Gastroesophageal sphincter (tissue), 4 donors: ENCODE measurements around the gene TUBGCP6. TPM values are rescaled to one million over a fixed set of nuclear protein-coding genes. Genes with fewer than 3 reads are reported as not detected.

Experiments used
- ATAC-seq: fragments of 150-250 bp; one replicate; pipeline ENCODE4 v1.9.1; 2016; ENCODE audit warnings: mild to moderate bottlenecking, moderate library complexity
- H3K27ac ChIP-seq, 4 donors: fragments of 200-600 bp; sonication (generic) in 3 of 4; 1 replicate in 3 of 4; 2 replicates in 1 of 4; pipeline ENCODE4 v1.5.1; 2016 to 2019
- H3K27me3 ChIP-seq: fragments of 200-600 bp; sonication (generic); one replicate; pipeline ENCODE4 v1.5.1; 2019
- H3K36me3 ChIP-seq, 2 donors: fragments of 200-600 bp; sonication (generic); one replicate each; pipeline ENCODE4 v1.5.1; 2019; ENCODE audit warnings: control low read depth in 1 of 2
- H3K4me1 ChIP-seq, 3 donors: fragments of 200-600 bp; sonication (generic); 1 replicate in 2 of 3; 2 replicates in 1 of 3; pipeline ENCODE4 v1.5.1; 2016 to 2019; ENCODE audit warnings: control low read depth in 2 of 3
- H3K4me3 ChIP-seq, 2 donors: fragments of 200-600 bp; sonication (generic); one replicate each; pipeline ENCODE4 v1.5.1; 2019; ENCODE audit warnings: mild to moderate bottlenecking in 1 of 2, moderate library complexity in 1 of 2
- H3K9me3 ChIP-seq, 3 donors: fragments of 200-600 bp; sonication (generic); one replicate each; pipeline ENCODE4 v1.5.1; 2017 to 2019; ENCODE audit warnings: control low read depth in 2 of 3
- CTCF ChIP-seq, 4 experiments: fragments of 200-600 bp in 2 of 4; fragments of 450-650 bp in 2 of 4; sonication (generic) in 1 of 4; IDR thresholded peaks; one replicate each; pipeline ENCODE4 v1.5.1; 2017 to 2019; ENCODE audit warnings: antibody characterized with exemption in 4 of 4, mild to moderate bottlenecking in 2 of 4, moderate library complexity in 2 of 4
- EP300 ChIP-seq: sonication (generic); formaldehyde crosslinking; IDR thresholded peaks from one replicate; pipeline ENCODE4 v1.6.1; 2017; ENCODE audit warnings: antibody characterized with exemption, mild to moderate bottlenecking
- POLR2A ChIP-seq, 2 donors: fragments of 450-650 bp; IDR thresholded peaks; one replicate each; pipeline ENCODE4 v1.6.1; 2017; ENCODE audit warnings: antibody characterized with exemption in 2 of 2, mild to moderate bottlenecking in 2 of 2, moderate library complexity in 1 of 2
- POLR2AphosphoS5 ChIP-seq: sonication (generic); formaldehyde crosslinking; IDR thresholded peaks from one replicate; pipeline ENCODE4 v1.6.1; 2017; ENCODE audit warnings: antibody characterized with exemption
- WGBS, 2 donors: methylation state at CpG; one replicate each; pipeline ENCODE4 v1.1.5; 2018; ENCODE audit warnings: low coverage in 1 of 2; 5-methylcytosine and 5-hydroxymethylcytosine counted together
- total RNA-seq, 4 donors: library from RNA; depleted of rRNA; stranded (reverse); fragments of >200 nt; gene quantifications; one replicate each; pipeline ENCODE4 v1.1.0, GENCODE V29; 2016

The TUBGCP6 gene
- total RNA-seq, 4 donors from 2014 or later = 26.1 to 48.3 (median 37.4) TPM

- ATAC-seq = no peak
- Histone ChIP-seq H3K4me1 (peaks cover 0 to 61% (median 18%) of the 10 kb centered on the region in 3 donors), H3K27me3 (peaks cover 51% of the 10 kb centered on the region), H3K9me3 (no peaks in the 10 kb centered on the region), H3K36me3 (no peaks in the 10 kb centered on the region), H3K27ac (no peak overlapping the region), H3K4me3 (no peak overlapping the region)
- no CpG with 5 or more reads among the region's 9 CpGs for WGBS, 2 donors
- TF ChIP-seq EP300 (no peak), POLR2AphosphoS5 (no peak), CTCF (IDR thresholded peaks at IDR 0.05) (no peak), POLR2A (IDR thresholded peaks at IDR 0.05) (no peak)
These were observed 18.3 kb upstream of the TUBGCP6 start for GRCh38 chr22:50262973-50263617.

- Histone ChIP-seq H3K27me3 (peaks cover 57% of the 10 kb centered on the region), H3K36me3 (peaks cover 0 to 4% of the 10 kb centered on the region in 2 donors), H3K4me3 (no peak overlapping the region), H3K9me3 (no peaks in the 10 kb centered on the region), H3K4me1 (peaks cover 0 to 55% (median 12%) of the 10 kb centered on the region in 3 donors), H3K27ac (peak overlapping the region in 1 of 4 donors; percentile 75)
- TF ChIP-seq EP300 (no peak), POLR2AphosphoS5 (no peak), POLR2A (IDR thresholded peaks at IDR 0.05) (no peak), CTCF (IDR thresholded peaks at IDR 0.05) (no peak)
- no CpG with 5 or more reads among the region's 7 CpGs for WGBS, 2 donors
- no peak for ATAC-seq
These were observed 17.7 kb upstream of the TUBGCP6 start for GRCh38 chr22:50262460-50262911.

- TF ChIP-seq EP300 (no peak), POLR2AphosphoS5 (no peak), CTCF (IDR thresholded peaks at IDR 0.05) (no peak), POLR2A (IDR thresholded peaks at IDR 0.05) (no peak)
- peaks cover 0 to 49% (median 6%) of the 10 kb centered on the region in 3 donors for H3K4me1 ChIP-seq
- ATAC-seq = peak; percentile 52
- peak within 1 kb of the TSS; percentile 15 to 60 for H3K4me3 ChIP-seq
- 0 to 25% methylated on average over 1 to 9 of the region's 61 CpGs for WGBS, 2 donors
- peaks cover 57% of the 10 kb centered on the region for H3K27me3 ChIP-seq
- H3K36me3 ChIP-seq = peaks cover 0 to 5% of the 10 kb centered on the region in 2 donors
- peak within 1 kb of the TSS in 3 of 4 donors; percentile 70 to 78 (median 75) for H3K27ac ChIP-seq
- no peaks in the 10 kb centered on the region for H3K9me3 ChIP-seq
These were observed 17.0 kb upstream of the TUBGCP6 start, which contains the start of gene MAPK12 for GRCh38 chr22:50261615-50262459. MAPK12 (minus strand) TSS chr22:50261683; CDS start chr22:50261509, 174 bp downstream.

GRCh38 chr22:50260801-50261614, 16.2 kb upstream of the TUBGCP6 start:
- no CpG with 5 or more reads among the region's 92 CpGs for WGBS, 2 donors
- H3K27me3 ChIP-seq = peaks cover 57% of the 10 kb centered on the region
- H3K4me3 ChIP-seq = peak overlapping the region; percentile 15 to 60
- peak overlapping the region in 3 of 4 donors; percentile 70 to 78 (median 75) for H3K27ac ChIP-seq
- no peaks in the 10 kb centered on the region for H3K9me3 ChIP-seq
- TF ChIP-seq POLR2A (IDR thresholded peaks at IDR 0.05) = peak in 1 of 2 donors; percentile 23
- no peak for TF ChIP-seq CTCF (IDR thresholded peaks at IDR 0.05)
- no peak for TF ChIP-seq EP300
- H3K36me3 ChIP-seq = peaks cover 0 to 5% of the 10 kb centered on the region in 2 donors
- ATAC-seq = peak; percentile 54
- peaks cover 0 to 45% (median 6%) of the 10 kb centered on the region in 3 donors for H3K4me1 ChIP-seq
